Neural cell (in vitro differentiated cells): Measurements from ENCODE around the gene SCD.

Experiments
- CTCF ChIP-seq: fragments of 450-650 bp; IDR thresholded peaks from 2 replicates; pipeline ENCODE4 v1.5.1; 2014; ENCODE audit warnings: antibody characterized with exemption, mild to moderate bottlenecking, moderate library complexity; ENCODE audit not compliant: poor library complexity, severe bottlenecking
- EP300 ChIP-seq: fragments of 450-650 bp; conservative IDR thresholded peaks from 2 replicates; pipeline ENCODE4 v1.6.1; 2014; ENCODE audit warnings: antibody characterized with exemption, mild to moderate bottlenecking, moderate library complexity; ENCODE audit not compliant: poor library complexity, severe bottlenecking
- EZH2 ChIP-seq: fragments of 200-600, 300-800 bp; shearing (Covaris generic), sonication (generic); IDR thresholded peaks from 2 replicates; pipeline ENCODE4 v1.6.1; 2014; ENCODE audit warnings: antibody characterized with exemption, low read length, borderline replicate concordance, mild to moderate bottlenecking; ENCODE audit not compliant: insufficient read depth, poor library complexity, severe bottlenecking
- MXI1 ChIP-seq: fragments of 450-650 bp; conservative IDR thresholded peaks from 2 replicates; pipeline ENCODE4 v1.6.1; 2014; ENCODE audit warnings: antibody characterized with exemption, mild to moderate bottlenecking; ENCODE audit not compliant: poor library complexity, severe bottlenecking
- POLR2AphosphoS5 ChIP-seq: IDR thresholded peaks from 2 replicates; pipeline ENCODE4 v1.6.1; 2012
- RAD21 ChIP-seq: fragments of 450-650 bp; conservative IDR thresholded peaks from 2 replicates; pipeline ENCODE4 v1.6.1; 2014; ENCODE audit warnings: antibody characterized with exemption, mild to moderate bottlenecking, moderate library complexity
- REST ChIP-seq: IDR thresholded peaks from 2 replicates; pipeline ENCODE4 v1.6.1; 2012; ENCODE audit warnings: borderline replicate concordance
- SMC3 ChIP-seq: fragments of 450-650 bp; conservative IDR thresholded peaks from 2 replicates; pipeline ENCODE4 v1.6.1; 2014; ENCODE audit warnings: antibody characterized with exemption, mild to moderate bottlenecking, moderate library complexity; ENCODE audit not compliant: poor library complexity
- TAF1 ChIP-seq: IDR thresholded peaks from 2 replicates; pipeline ENCODE4 v1.6.1; 2012; ENCODE audit warnings: low read depth

DNA sequence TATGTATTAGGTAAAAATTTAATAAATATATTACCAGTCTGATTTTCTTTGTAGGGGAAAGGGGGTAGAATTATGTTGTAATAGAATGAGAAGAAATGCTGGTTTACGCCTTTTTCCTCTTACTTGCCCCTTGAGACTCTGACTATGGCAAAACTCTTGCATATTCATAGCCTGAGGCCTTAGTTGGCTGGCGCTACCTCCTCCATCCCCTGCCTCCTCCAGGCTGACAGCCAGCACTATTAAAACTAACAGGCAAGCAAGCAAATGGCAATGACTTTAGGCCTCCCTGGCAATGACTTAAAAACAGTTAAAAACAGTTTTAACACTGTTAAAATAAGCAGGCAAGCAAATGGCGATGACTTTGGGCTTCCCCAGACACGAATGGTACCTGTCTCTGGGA lies 31.4 kb upstream of the SCD start:
- TF ChIP-seq POLR2AphosphoS5 (no peak), EZH2 (no peak), CTCF (no peak), SMC3 (no peak), EP300 (no peak), MXI1 (no peak), RAD21 (no peak), TAF1 (no peak), REST (no peak)
